HepG2 (cell line): Measurements from ENCODE around the gene VSIG8. TPM values are rescaled to one million over a fixed set of nuclear protein-coding genes. Genes with fewer than 3 reads are reported as not detected.

ENCODE experiments used
- ATAC-seq: fragments of 200-7000 bp; cut with Tn5 transposase; 3 replicates; pipeline ENCODE4 v1.9.1; 2020; ENCODE audit warnings: mild to moderate bottlenecking, moderate library complexity
- BruUV-seq: library from RNA; stranded (reverse); fragments of 400-500 nt; replicated peaks from 2 replicates; lab custom pipeline; 2021; lab: Mats Ljungman, UMichigan
- CTCF ChIA-PET: fragments of 300-600 bp; formaldehyde crosslinking; extraction: SDS; loops from one replicate; lab custom pipeline; 2021; ENCODE audit warnings: low total read pairs, inconsistent platforms, low intra/inter-chr PET ratio; lab: Yijun Ruan, JAX
- POLR2A ChIA-PET: fragments of 350-600 bp; sonication (Branson Sonifier 250); formaldehyde crosslinking; loops from one replicate; lab custom pipeline; 2020; ENCODE audit warnings: antibody characterized with exemption, inconsistent platforms; lab: Yijun Ruan, JAX
- DNase-seq: peaks from one replicate; pipeline ENCODE4 v3.0.0-alpha.2; 2015; ENCODE audit warnings: low spot score
- FAIRE-seq: peaks from 3 replicates; lab custom pipeline; 2011; peaks lifted over from hg19 to GRCh38; lab: Jason Lieb, UNC
- H2AFZ ChIP-seq: one replicate; pipeline ENCODE4 v1.6.1; 2011; ENCODE audit warnings: low read length, inconsistent platforms
- H3K27ac ChIP-seq: fragments of 300-600 bp; 3 replicates; pipeline ENCODE4 v1.8.0; 2011; ENCODE audit warnings: mixed run types, mild to moderate bottlenecking, mixed read lengths, low read length, inconsistent platforms; ENCODE audit not compliant: insufficient read depth; ENCODE audit errors: extremely low read length
- H3K27me3 ChIP-seq, 2 experiments: fragments of 200-600 bp in 1 of 2; 2 replicates in 1 of 2; 3 replicates in 1 of 2; pipeline versions ENCODE4 v1.6.0 to v1.8.0; 2011; ENCODE audit warnings: low read length in 2 of 2, mild to moderate bottlenecking in 2 of 2, moderate library complexity in 2 of 2, inconsistent platforms in 1 of 2; ENCODE audit not compliant: insufficient read depth in 2 of 2, control insufficient read depth in 1 of 2
- H3K36me3 ChIP-seq, 2 experiments: fragments of 200-600 bp in 1 of 2; replicated peaks in 1 of 2; 2 replicates in 1 of 2; 3 replicates in 1 of 2; pipeline versions ENCODE4 v1.5.1 to v1.8.0; 2011; ENCODE audit warnings: low read length in 2 of 2, inconsistent platforms in 1 of 2; ENCODE audit not compliant: insufficient read depth in 2 of 2, control insufficient read depth in 1 of 2
- H3K4me1 ChIP-seq: 2 replicates; pipeline ENCODE4 v1.5.1; 2012; ENCODE audit warnings: low read length, inconsistent platforms; ENCODE audit not compliant: insufficient read depth
- H3K4me2 ChIP-seq: 2 replicates; pipeline ENCODE4 v1.6.0; 2011; ENCODE audit warnings: low read depth, low read length, inconsistent platforms
- H3K4me3 ChIP-seq, 3 experiments: fragments of 200-600 bp in 1 of 3; sonication (generic), shearing (Covaris generic) in 1 of 3; replicated peaks in 1 of 3; 2 replicates each; pipeline ENCODE4 v1.5.1; 2011 to 2016; ENCODE audit warnings: low read length in 3 of 3, inconsistent platforms in 2 of 3, low read depth in 2 of 3, mild to moderate bottlenecking in 2 of 3, control low read depth in 1 of 3, mixed read lengths in 1 of 3; ENCODE audit not compliant: insufficient read depth in 1 of 3
- H3K79me2 ChIP-seq: one replicate; pipeline ENCODE4 v1.6.1; 2011; ENCODE audit warnings: low read length, inconsistent platforms; ENCODE audit not compliant: insufficient read depth
- H3K9ac ChIP-seq: 2 replicates; pipeline ENCODE4 v1.6.0; 2011; ENCODE audit warnings: mild to moderate bottlenecking, low read depth, low read length, inconsistent platforms; ENCODE audit not compliant: insufficient read depth
- H3K9me3 ChIP-seq: 2 replicates; pipeline ENCODE4 v1.5.1; 2012; ENCODE audit warnings: mild to moderate bottlenecking, low read length
- H4K20me1 ChIP-seq: 2 replicates; pipeline ENCODE4 v1.6.0; 2011; ENCODE audit warnings: inconsistent platforms, mild to moderate bottlenecking, low read length, moderate library complexity; ENCODE audit not compliant: insufficient read depth
- ETV6 ChIP-seq: sonication (generic); formaldehyde crosslinking; conservative IDR thresholded peaks from 2 replicates; pipeline ENCODE4 v1.4.0; 2020; ENCODE audit warnings: missing genetic modification reagents
- NR1H2 ChIP-seq: sonication (generic); formaldehyde crosslinking; IDR thresholded peaks from 2 replicates; pipeline ENCODE4 v1.8.1; 2022; ENCODE audit warnings: low read depth, missing genetic modification reagents, borderline replicate concordance
- ZNF567 ChIP-seq: sonication (generic); formaldehyde crosslinking; IDR thresholded peaks from 2 replicates; pipeline ENCODE4 v1.8.1; 2023; ENCODE audit warnings: mild to moderate bottlenecking, missing genetic modification reagents, borderline replicate concordance
- ZNF607 ChIP-seq: sonication (generic); formaldehyde crosslinking; IDR thresholded peaks from 2 replicates; pipeline ENCODE4 v1.5.1; 2020; ENCODE audit warnings: missing genetic modification reagents, mild to moderate bottlenecking, borderline replicate concordance
- WGBS: methylation state at CpG from one replicate; pipeline ENCODE4 v1.1.6; 2017; ENCODE audit warnings: low lambda C conversion rate; 5-methylcytosine and 5-hydroxymethylcytosine counted together
- in situ Hi-C: cut with HindIII; loops from 2 replicates; pipeline ENCODE4 v1.10.0; 2017; ENCODE audit warnings: low pct_unique_long_range_greater_than_20kb; ENCODE audit not compliant: extremely low pct_ligation_motif_present
- intact Hi-C: fragments of 100-400 bp; cut with micrococcal nuclease; formaldehyde crosslinking; loops from one replicate; pipeline ENCODE4 v1.10.0; 2022; ENCODE audit not compliant: unreplicated experiment
- polyA plus RNA-seq, 8 experiments: library from polyadenylated mRNA; depleted of rRNA in 3 of 8; stranded (reverse) in 7 of 8; unstranded in 1 of 8; fragments of >200 nt; fragmentation: Illumina TruSeq in 4 of 8; extraction: Trizol in 4 of 8; gene quantifications; 2 replicates each; pipeline versions ENCODE4 v1.2.1 to v1.2.3, GENCODE V29; 2011 to 2016; ENCODE audit warnings: low read depth in 4 of 8, missing spikeins in 1 of 8, mixed read lengths in 1 of 8; ENCODE audit not compliant: insufficient read depth in 1 of 8
- total RNA-seq, 5 experiments: library from RNA; depleted of rRNA; stranded (reverse); fragments of >200 nt; fragmentation: Illumina TruSeq; extraction: Trizol; gene quantifications; 2 replicates each; pipeline ENCODE4 v1.2.3, GENCODE V29; 2016; ENCODE audit warnings: low read depth in 1 of 5
- TF ChIP-seq, protein P1 (sequence below): sonication (generic); formaldehyde crosslinking; IDR thresholded peaks from 2 replicates; pipeline ENCODE4 v1.4.0; 2020; ENCODE audit warnings: low read depth, missing genetic modification reagents

VSIG8 gene
- total and polyA plus RNA-seq, 2 of the 13 experiments (the other 11 are each of a cell fraction or from before 2014, with no cell fraction given), result not detected

DNA sequence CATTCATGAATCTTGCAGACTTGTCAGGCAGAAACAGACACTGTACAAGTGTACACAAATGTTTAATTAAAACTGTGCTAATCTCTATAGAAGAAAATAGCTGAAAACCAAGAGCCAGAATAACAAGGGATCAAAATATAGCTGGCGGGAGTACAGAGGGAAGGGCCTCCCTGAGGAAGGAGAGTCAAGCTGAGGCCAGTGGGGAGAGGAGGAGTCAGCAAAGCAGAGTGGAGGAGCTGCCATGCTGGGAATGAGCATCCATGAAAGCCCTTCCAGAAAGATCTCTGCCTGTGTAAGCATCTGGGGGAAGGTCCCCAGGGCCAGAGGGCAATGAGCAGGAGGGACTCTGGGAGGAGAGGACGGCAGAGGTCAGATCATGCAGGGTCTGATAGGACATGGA lies 20.7 kb downstream of the VSIG8 start (continued):
- TF ChIP-seq, protein P1, sequence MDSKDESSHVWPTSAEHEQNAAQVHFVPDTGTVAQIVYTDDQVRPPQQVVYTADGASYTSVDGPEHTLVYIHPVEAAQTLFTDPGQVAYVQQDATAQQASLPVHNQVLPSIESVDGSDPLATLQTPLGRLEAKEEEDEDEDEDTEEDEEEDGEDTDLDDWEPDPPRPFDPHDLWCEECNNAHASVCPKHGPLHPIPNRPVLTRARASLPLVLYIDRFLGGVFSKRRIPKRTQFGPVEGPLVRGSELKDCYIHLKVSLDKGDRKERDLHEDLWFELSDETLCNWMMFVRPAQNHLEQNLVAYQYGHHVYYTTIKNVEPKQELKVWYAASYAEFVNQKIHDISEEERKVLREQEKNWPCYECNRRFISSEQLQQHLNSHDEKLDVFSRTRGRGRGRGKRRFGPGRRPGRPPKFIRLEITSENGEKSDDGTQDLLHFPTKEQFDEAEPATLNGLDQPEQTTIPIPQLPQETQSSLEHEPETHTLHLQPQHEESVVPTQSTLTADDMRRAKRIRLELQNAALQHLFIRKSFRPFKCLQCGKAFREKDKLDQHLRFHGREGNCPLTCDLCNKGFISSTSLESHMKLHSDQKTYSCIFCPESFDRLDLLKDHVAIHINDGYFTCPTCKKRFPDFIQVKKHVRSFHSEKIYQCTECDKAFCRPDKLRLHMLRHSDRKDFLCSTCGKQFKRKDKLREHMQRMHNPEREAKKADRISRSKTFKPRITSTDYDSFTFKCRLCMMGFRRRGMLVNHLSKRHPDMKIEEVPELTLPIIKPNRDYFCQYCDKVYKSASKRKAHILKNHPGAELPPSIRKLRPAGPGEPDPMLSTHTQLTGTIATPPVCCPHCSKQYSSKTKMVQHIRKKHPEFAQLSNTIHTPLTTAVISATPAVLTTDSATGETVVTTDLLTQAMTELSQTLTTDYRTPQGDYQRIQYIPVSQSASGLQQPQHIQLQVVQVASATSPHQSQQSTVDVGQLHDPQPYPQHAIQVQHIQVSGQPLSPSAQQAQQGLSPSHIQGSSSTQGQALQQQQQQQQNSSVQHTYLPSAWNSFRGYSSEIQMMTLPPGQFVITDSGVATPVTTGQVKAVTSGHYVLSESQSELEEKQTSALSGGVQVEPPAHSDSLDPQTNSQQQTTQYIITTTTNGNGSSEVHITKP (CRISPR knock-in tag), result no peak
- no peak for TF ChIP-seq NR1H2 (CRISPR knock-in tag)
- no peak for TF ChIP-seq ZNF607 (CRISPR knock-in tag)
- no peak for TF ChIP-seq ZNF567
- TF ChIP-seq, all 625 proteins: peak for 0

DNA sequence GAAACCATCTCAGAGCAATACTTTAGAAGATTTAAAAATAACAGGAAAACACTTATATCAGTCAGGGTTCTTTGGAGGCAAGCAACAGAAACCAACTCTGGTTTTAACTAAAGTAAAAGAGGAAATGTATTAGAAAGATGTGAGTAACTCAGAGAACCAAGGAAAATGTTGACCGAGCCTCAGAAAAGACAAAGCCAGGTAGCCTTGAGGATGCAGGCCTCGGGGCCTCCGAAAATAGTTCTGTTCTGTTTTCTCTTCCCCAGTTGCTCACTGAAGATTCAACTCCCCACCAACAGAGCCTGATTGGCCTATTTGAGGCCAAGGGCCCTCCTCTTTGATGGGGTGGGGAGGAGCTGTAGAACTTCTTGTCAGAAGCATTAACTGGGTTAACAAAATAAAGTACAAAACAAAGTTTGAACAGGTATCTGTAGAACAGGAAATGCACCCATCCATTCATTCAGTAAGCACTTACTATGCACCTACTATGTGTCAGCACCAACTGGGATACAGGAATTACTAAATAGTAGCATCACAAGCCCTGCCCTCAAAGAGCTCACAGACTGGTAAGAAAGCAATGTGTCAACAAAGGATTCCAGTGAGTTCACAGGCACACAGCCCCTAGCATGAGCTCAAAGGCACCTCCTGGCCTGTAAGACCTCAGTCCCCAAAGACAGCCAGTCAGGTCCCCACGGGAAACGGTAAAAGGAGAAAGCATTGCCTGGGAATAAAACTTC lies 23.2 kb downstream of the VSIG8 start:
- TF ChIP-seq ETV6 (CRISPR knock-in tag), result no peak
- no peaks in the 10 kb centered on the region for H3K4me1 ChIP-seq
- H3K4me3 ChIP-seq, result no peak overlapping the region
- no peaks in the 10 kb centered on the region for H3K79me2 ChIP-seq
- H3K27ac ChIP-seq, result no peak overlapping the region
- H3K36me3 ChIP-seq, result no peaks in the 10 kb centered on the region
- ATAC-seq, result no peak
- ChIA-PET CTCF (no interaction called here), POLR2A (no interaction called here)
- 21% methylated on average over 5 of the region's 5 CpGs for WGBS
- no peaks in the 10 kb centered on the region for H4K20me1 ChIP-seq
- H2AFZ ChIP-seq, result no peak overlapping the region
- FAIRE-seq, result no peak
- no peaks in the 10 kb centered on the region for H3K9me3 ChIP-seq
- H3K27me3 ChIP-seq, result no peaks in the 10 kb centered on the region; a peak in 3 of 5 replicates
- H3K9ac ChIP-seq, result no peak overlapping the region
- no TSS peak for BruUV-seq
- in situ Hi-C loops, result no loop called here
- DNase-seq, result no peak
- H3K4me2 ChIP-seq, result no peak overlapping the region
- intact Hi-C loops, result no loop called here
